Stimulated activated CD4-positive, alpha-beta T cell treated with anti-CD3 and anti-CD28 coated beads, TNF-alpha, amount 100 ng/mL, for 1 hour (primary cell): ENCODE data around the gene PHF21A.

Experiments used
- DNase-seq, 3 donors: peaks; one replicate each; pipeline ENCODE4 v3.0.0-alpha.2; 2020; ENCODE audit warnings: low read depth in 3 of 3, low spot score in 1 of 3

PHF21A gene

DNA sequence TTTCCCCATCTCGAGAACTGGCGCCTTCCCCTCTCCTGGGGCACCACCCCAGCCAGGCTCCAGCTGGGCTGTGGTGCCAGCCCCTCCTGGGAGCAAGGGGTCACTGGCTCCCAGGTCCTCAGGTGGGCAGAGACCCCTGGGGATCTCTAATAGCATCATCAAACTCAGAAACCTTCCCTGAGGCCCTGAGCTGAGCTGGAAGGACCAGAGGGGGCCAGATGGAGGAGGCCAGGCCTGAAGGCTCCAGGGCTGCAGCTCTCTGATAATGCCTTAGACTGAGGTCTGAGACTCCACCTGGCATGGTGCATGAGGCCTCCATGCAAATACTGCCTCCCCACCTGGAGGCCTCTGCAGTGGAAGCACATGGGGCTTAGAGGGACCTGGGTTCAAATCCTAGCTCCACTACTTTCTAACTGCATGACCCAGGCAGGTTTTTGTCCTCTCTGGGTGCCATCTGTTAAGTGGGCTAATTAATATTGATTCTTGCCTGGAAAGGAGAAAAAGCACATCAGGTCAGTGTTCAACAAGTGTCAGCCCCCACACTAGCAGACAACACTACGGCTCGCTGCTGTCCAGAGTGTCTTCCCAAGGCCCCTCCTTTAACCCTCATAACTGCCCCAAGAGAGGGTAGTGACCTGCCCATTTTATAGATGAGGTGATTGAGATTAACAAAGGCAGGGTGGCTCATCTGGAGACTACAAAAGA, 234.3 kb downstream of the PHF21A start:
- DNase-seq, result no peak

- no peak for DNase-seq
Observed at GRCh38 chr11:45885921-45886721, 235.1 kb downstream of the PHF21A start.

- peak in 2 of 3 donors; percentile 27 to 47 for DNase-seq
Observed at GRCh38 chr11:45885274-45885920, 235.9 kb downstream of the PHF21A start, which contains the start of gene MAPK8IP1. Gene MAPK8IP1 (plus strand): TSS chr11:45885651. CDS start chr11:45885821, 170 bp downstream.

DNA sequence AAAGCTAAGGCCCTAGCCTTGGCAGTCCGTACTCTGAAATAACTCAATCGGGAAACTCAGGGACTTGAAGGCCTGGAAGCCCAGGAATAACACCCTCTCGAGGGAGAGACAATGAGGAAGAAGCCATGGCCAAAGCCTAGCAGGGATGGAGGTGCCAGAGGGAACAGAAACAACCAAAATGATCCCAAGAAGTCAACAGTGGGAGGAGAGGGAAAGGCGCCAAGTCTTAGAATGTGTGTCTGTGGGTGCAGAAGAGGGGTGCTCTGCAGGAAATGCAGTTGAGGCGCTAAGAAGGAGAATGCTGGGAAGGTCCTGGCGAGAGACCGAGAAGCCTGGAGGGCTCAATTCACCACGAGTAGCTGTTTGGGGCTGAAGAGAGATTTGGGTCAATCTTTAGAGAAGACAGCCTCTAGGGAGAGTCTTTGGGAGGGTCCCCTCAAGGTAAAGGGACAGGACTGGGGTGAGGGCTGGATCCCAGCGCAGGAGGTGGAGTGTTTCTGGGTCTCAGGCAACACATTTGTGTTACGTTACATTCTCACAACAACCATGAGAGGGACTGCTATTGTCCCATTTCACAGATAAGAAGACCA, 236.6 kb downstream of the PHF21A start:
- no peak for DNase-seq
